ENCODE measurements around the gene NRAS.

NRAS gene

GRCh38 chr1:114725230-114725629 is 8.7 kb upstream of the NRAS start:
- no peak for DNase-seq

- no peak for DNase-seq
Measured at GRCh38 chr1:114723915-114724314, 7.3 kb upstream of the NRAS start.

- no peak for DNase-seq
Measured at GRCh38 chr1:114723457-114723856, 6.9 kb upstream of the NRAS start.

GRCh38 chr1:114720492-114720891 is 3.9 kb upstream of the NRAS start:
- no peak for DNase-seq

GRCh38 chr1:114719424-114719787 is 2.8 kb upstream of the NRAS start:
- no peak for DNase-seq

GRCh38 chr1:114718661-114719423 is 2.3 kb upstream of the NRAS start:
- DNase-seq, result no peak

- DNase-seq, result peak; percentile 50
Measured at GRCh38 chr1:114715952-114716303, 643 bp downstream of the NRAS start.

- DNase-seq, result no peak
Measured at GRCh38 chr1:114712977-114713376, 3.6 kb downstream of the NRAS start.

- no peak for DNase-seq
Measured at GRCh38 chr1:114710360-114710759, 6.2 kb downstream of the NRAS start.

- no peak for DNase-seq
Measured at GRCh38 chr1:114707604-114708003, 9.0 kb downstream of the NRAS start.

- no peak for DNase-seq
Measured at GRCh38 chr1:114703242-114703641, 13.3 kb downstream of the NRAS start.

- DNase-seq, result no peak
Measured at GRCh38 chr1:114702737-114703136, 13.8 kb downstream of the NRAS start.

GRCh38 chr1:114701931-114702330 is 14.6 kb downstream of the NRAS start:
- no peak for DNase-seq

- DNase-seq, result no peak
Measured at GRCh38 chr1:114700036-114700600, 16.5 kb downstream of the NRAS start.

- DNase-seq, result no peak
Measured at GRCh38 chr1:114696810-114697209, 19.8 kb downstream of the NRAS start.

GRCh38 chr1:114695430-114696058 is 21.0 kb downstream of the NRAS start, which contains the start of gene AMPD1:
Gene AMPD1, minus strand, starts transcription at chr1:114695546. Its CDS starts 75 bp downstream, at chr1:114695471.
- no peak for DNase-seq

GRCh38 chr1:114694540-114695310 is 21.8 kb downstream of the NRAS start:
- no peak for DNase-seq

GRCh38 chr1:114692947-114693346 is 23.6 kb downstream of the NRAS start:
- no peak for DNase-seq

GRCh38 chr1:114691061-114691460 is 25.5 kb downstream of the NRAS start:
- no peak for DNase-seq

GRCh38 chr1:114690148-114690547 is 26.4 kb downstream of the NRAS start:
- DNase-seq, result peak; percentile 35

GRCh38 chr1:114688526-114688925 is 28.0 kb downstream of the NRAS start:
- DNase-seq, result no peak

- DNase-seq, result no peak
Measured at GRCh38 chr1:114685851-114686250, 30.7 kb downstream of the NRAS start.

- DNase-seq, result no peak
Measured at GRCh38 chr1:114677691-114678090, 38.9 kb downstream of the NRAS start.

GRCh38 chr1:114676115-114676514 is 40.5 kb downstream of the NRAS start:
- DNase-seq, result no peak
